ENCODE measurements around the gene EFCAB14. TPM values are rescaled to one million over a fixed set of nuclear protein-coding genes. Genes with fewer than 3 reads are reported as not detected.
"Not testable (repeated sequence)": the region's sequence is repeated elsewhere in the genome, so short reads cannot be mapped to it uniquely, and the experiment has no call there.

The EFCAB14 gene
- total and polyA plus RNA-seq, 2 experiments from 2014 or later = 42.6 to 51.6 TPM

GRCh38 chr1:46721204-46721603 lies 2.3 kb upstream of the EFCAB14 start:
- H2AFZ ChIP-seq = no peak overlapping the region
- in situ Hi-C loops (cut with MboI) = no loop called here
- H3K79me2 ChIP-seq (ENCODE audit: insufficient read depth) = peaks cover 26% of the 10 kb centered on the region
- TF ChIP-seq EZH2phosphoT487 (IDR thresholded peaks at IDR 0.05; ENCODE audit: insufficient read depth, low read depth) = no peak
- no peak for TF ChIP-seq EZH2 (IDR thresholded peaks at IDR 0.05; ENCODE audit: insufficient read depth, poor library complexity, severe bottlenecking)
- DNase-seq = no peak
- H3K9me3 ChIP-seq (ENCODE audit: low read depth) = no peaks in the 10 kb centered on the region
- no peak overlapping the region for H3K9ac ChIP-seq
- H4K20me1 ChIP-seq (ENCODE audit: insufficient read depth) = no peaks in the 10 kb centered on the region
- no peak overlapping the region for H3K27ac ChIP-seq
- WGBS, 2 experiments (ENCODE audit: low coverage in 1 of 2, low lambda C conversion rate in 2 of 2, missing lambda C conversion rate in 2 of 2) = 71 to 86% methylated on average over 1 of the region's 1 CpG
- no peaks in the 10 kb centered on the region for H3K27me3 ChIP-seq (replicated peaks; ENCODE audit: insufficient read depth)
- H3K4me2 ChIP-seq (ENCODE audit: unreplicated experiment) = no peak overlapping the region
- H3K9me2 ChIP-seq (ENCODE audit: insufficient read depth) = no peaks in the 10 kb centered on the region
- H3K36me3 ChIP-seq (ENCODE audit: low read depth) = no peaks in the 10 kb centered on the region
- H3K4me3 ChIP-seq = no peak overlapping the region
- H3F3A ChIP-seq (ENCODE audit: insufficient read depth) = no peaks in the 10 kb centered on the region
- H3K4me1 ChIP-seq (ENCODE audit: insufficient read depth) = peaks cover 16% of the 10 kb centered on the region

GRCh38 chr1:46720319-46720718 lies 1.4 kb upstream of the EFCAB14 start:
- in situ Hi-C loops (cut with MboI); H3F3A ChIP-seq (ENCODE audit: insufficient read depth); H3K27ac ChIP-seq; H3K27me3 ChIP-seq (replicated peaks; ENCODE audit: insufficient read depth); DNase-seq; H2AFZ ChIP-seq; H3K4me2 ChIP-seq (ENCODE audit: unreplicated experiment); H3K9ac ChIP-seq; H3K9me2 ChIP-seq (ENCODE audit: insufficient read depth); H3K36me3 ChIP-seq (ENCODE audit: low read depth); H3K4me3 ChIP-seq; H3K9me3 ChIP-seq (ENCODE audit: low read depth); H4K20me1 ChIP-seq (ENCODE audit: insufficient read depth): not testable (repeated sequence)
- Histone ChIP-seq H3K79me2 (ENCODE audit: insufficient read depth) (peaks cover 34% of the 10 kb centered on the region), H3K4me1 (ENCODE audit: insufficient read depth) (peaks cover 16% of the 10 kb centered on the region)
- WGBS, 2 experiments (ENCODE audit: low coverage in 1 of 2, low lambda C conversion rate in 2 of 2, missing lambda C conversion rate in 2 of 2) = 96 to 97% methylated on average over 8 of the region's 8 CpGs

DNA sequence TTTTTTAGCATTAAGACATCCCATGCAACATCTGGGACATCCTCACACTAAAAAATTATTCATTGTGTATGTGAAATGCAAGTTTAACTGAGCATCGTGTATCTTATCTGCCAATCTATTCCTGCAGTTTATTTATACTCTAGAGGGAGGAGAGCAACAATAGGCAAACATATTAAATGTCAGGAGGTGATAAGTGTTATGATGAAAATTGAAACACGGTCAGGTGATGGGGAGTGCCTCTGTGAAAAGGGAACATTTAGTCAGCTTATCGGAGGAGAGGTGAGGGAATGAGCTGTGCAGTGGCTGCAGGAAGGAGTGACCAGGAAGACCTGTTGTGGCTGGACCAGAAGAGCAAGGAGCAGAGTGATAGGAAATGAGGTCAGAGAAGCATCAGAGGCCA lies 775 bp upstream of the EFCAB14 start:
- H3K4me1 ChIP-seq (ENCODE audit: insufficient read depth) = peaks cover 16% of the 10 kb centered on the region
- H3K9ac ChIP-seq = peak overlapping the region; percentile 94; the same call in 1 of the 2 replicates
- peaks cover 10% of the 10 kb centered on the region for H3K36me3 ChIP-seq (ENCODE audit: low read depth)
- no peaks in the 10 kb centered on the region for H3K9me2 ChIP-seq (ENCODE audit: insufficient read depth)
- in situ Hi-C loops (cut with MboI) = no loop called here
- peak overlapping the region; percentile 47; the same call in 1 of the 2 replicates for H3K27ac ChIP-seq
- no peak for DNase-seq
- H3K4me3 ChIP-seq = peak overlapping the region; percentile 87
- peaks cover 41% of the 10 kb centered on the region for H3K79me2 ChIP-seq (ENCODE audit: insufficient read depth)
- 32 to 33% methylated on average over 3 of the region's 3 CpGs for WGBS, 2 experiments (ENCODE audit: low coverage in 1 of 2, low lambda C conversion rate in 2 of 2, missing lambda C conversion rate in 2 of 2)
- no peak for TF ChIP-seq EZH2 (IDR thresholded peaks at IDR 0.05; ENCODE audit: insufficient read depth, poor library complexity, severe bottlenecking)
- TF ChIP-seq EZH2phosphoT487 (IDR thresholded peaks at IDR 0.05; ENCODE audit: insufficient read depth, low read depth) = no peak
- H3K9me3 ChIP-seq (ENCODE audit: low read depth) = no peaks in the 10 kb centered on the region
- no peaks in the 10 kb centered on the region for H3K27me3 ChIP-seq (replicated peaks; ENCODE audit: insufficient read depth)
- no peaks in the 10 kb centered on the region for H3F3A ChIP-seq (ENCODE audit: insufficient read depth)
- H2AFZ ChIP-seq = peak overlapping the region; percentile 90
- no peaks in the 10 kb centered on the region for H4K20me1 ChIP-seq (ENCODE audit: insufficient read depth)
- peak overlapping the region; percentile 79 for H3K4me2 ChIP-seq (ENCODE audit: unreplicated experiment)

GRCh38 chr1:46718340-46718726 lies 581 bp downstream of the EFCAB14 start:
- in situ Hi-C loops (cut with MboI) = no loop called here
- Histone ChIP-seq H3F3A (ENCODE audit: insufficient read depth) (no peaks in the 10 kb centered on the region), H3K27me3 (replicated peaks; ENCODE audit: insufficient read depth) (no peaks in the 10 kb centered on the region), H3K4me1 (ENCODE audit: insufficient read depth) (peaks cover 16% of the 10 kb centered on the region), H2AFZ (peak overlapping the region; percentile 90), H3K36me3 (ENCODE audit: low read depth) (peaks cover 18% of the 10 kb centered on the region), H3K79me2 (ENCODE audit: insufficient read depth) (peaks cover 53% of the 10 kb centered on the region), H3K27ac (peak overlapping the region; percentile 47), H3K4me3 (peak overlapping the region; percentile 87), H3K4me2 (ENCODE audit: unreplicated experiment) (peak overlapping the region; percentile 87), H3K9me2 (ENCODE audit: insufficient read depth) (no peaks in the 10 kb centered on the region), H3K9me3 (ENCODE audit: low read depth) (no peaks in the 10 kb centered on the region), H3K9ac (peak overlapping the region; percentile 94), H4K20me1 (ENCODE audit: insufficient read depth) (no peaks in the 10 kb centered on the region)
- peak; percentile 54 for DNase-seq
- 1% methylated on average over 12 of the region's 12 CpGs for WGBS, 2 experiments (ENCODE audit: low coverage in 1 of 2, low lambda C conversion rate in 2 of 2, missing lambda C conversion rate in 2 of 2)
- no peak for TF ChIP-seq EZH2phosphoT487 (IDR thresholded peaks at IDR 0.05; ENCODE audit: insufficient read depth, low read depth)
- TF ChIP-seq EZH2 (IDR thresholded peaks at IDR 0.05; ENCODE audit: insufficient read depth, poor library complexity, severe bottlenecking) = no peak

DNA sequence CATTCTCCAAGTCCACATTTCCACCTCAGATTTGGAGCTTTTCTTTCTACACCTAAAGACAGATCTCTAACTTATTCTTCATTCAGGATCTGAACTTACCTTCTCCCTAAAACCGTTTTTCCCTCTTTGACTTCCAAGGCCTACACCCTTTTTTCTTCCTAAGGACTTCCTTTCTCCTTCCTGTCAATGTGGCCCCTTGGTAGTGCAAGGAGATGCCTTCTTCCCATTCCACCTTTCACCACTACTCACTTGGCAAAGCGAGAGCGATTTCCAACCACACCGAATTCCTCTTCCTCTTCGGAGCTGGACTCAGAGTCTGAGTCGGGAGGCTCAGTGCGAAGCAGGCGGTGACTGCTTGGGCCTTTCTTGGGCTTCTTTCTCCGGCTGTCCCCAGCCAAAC lies 1.3 kb downstream of the EFCAB14 start:
- peaks cover 19% of the 10 kb centered on the region for H3K36me3 ChIP-seq (ENCODE audit: low read depth)
- H3K27ac ChIP-seq = no peak overlapping the region
- WGBS, 2 experiments (ENCODE audit: low coverage in 1 of 2, low lambda C conversion rate in 2 of 2, missing lambda C conversion rate in 2 of 2) = 61 to 72% methylated on average over 9 of the region's 9 CpGs
- H3K27me3 ChIP-seq (replicated peaks; ENCODE audit: insufficient read depth) = no peaks in the 10 kb centered on the region
- H3K4me3 ChIP-seq = peak overlapping the region; percentile 87
- no peaks in the 10 kb centered on the region for H3K9me2 ChIP-seq (ENCODE audit: insufficient read depth)
- H3K4me1 ChIP-seq (ENCODE audit: insufficient read depth) = peaks cover 16% of the 10 kb centered on the region
- no peaks in the 10 kb centered on the region for H3F3A ChIP-seq (ENCODE audit: insufficient read depth)
- peaks cover 58% of the 10 kb centered on the region for H3K79me2 ChIP-seq (ENCODE audit: insufficient read depth)
- H2AFZ ChIP-seq = no peak overlapping the region
- TF ChIP-seq EZH2phosphoT487 (IDR thresholded peaks at IDR 0.05; ENCODE audit: insufficient read depth, low read depth) (no peak), EZH2 (IDR thresholded peaks at IDR 0.05; ENCODE audit: insufficient read depth, poor library complexity, severe bottlenecking) (no peak)
- no peaks in the 10 kb centered on the region for H3K9me3 ChIP-seq (ENCODE audit: low read depth)
- peak; percentile 20 for DNase-seq
- no peaks in the 10 kb centered on the region for H4K20me1 ChIP-seq (ENCODE audit: insufficient read depth)
- peak overlapping the region; percentile 87 for H3K4me2 ChIP-seq (ENCODE audit: unreplicated experiment)
- in situ Hi-C loops (cut with MboI) = no loop called here
- H3K9ac ChIP-seq = peak overlapping the region; percentile 94
